ENCODE measurements around the gene CACNA1D. TPM values are rescaled to one million over a fixed set of nuclear protein-coding genes. Genes with fewer than 3 reads are reported as not detected.

CACNA1D gene
- total RNA-seq, 2 experiments from 2014 or later: not detected

- peaks cover 3% of the 10 kb centered on the region for H3K27me3 Mint-ChIP-seq (ENCODE audit: low read depth)
- H3K36me3 Mint-ChIP-seq (ENCODE audit: low read depth): no peaks in the 10 kb centered on the region
- intact Hi-C loops (cut with micrococcal nuclease): loop anchor here (5.0 to 10.0 kb wide), 2 partner anchors 178 to 601 kb away; no protein-coding TSS in a partner anchor
- no peak overlapping the region for H3K4me3 Mint-ChIP-seq
- no peak overlapping the region for H3K27ac Mint-ChIP-seq
- DNase-seq: no peak
- CTCF ChIA-PET: no interaction called here
- H3K9me3 Mint-ChIP-seq: no peaks in the 10 kb centered on the region
- H3K4me1 Mint-ChIP-seq (ENCODE audit: low read depth): no peaks in the 10 kb centered on the region
Measured at GRCh38 chr3:53712817-53713388, 218.5 kb downstream of the CACNA1D start.

- H3K4me1 Mint-ChIP-seq (ENCODE audit: low read depth): no peaks in the 10 kb centered on the region
- CTCF ChIA-PET: interaction anchor here (0.7 kb wide), 1 partner anchor 20 kb away, joined by 3 read pairs; no protein-coding TSS in a partner anchor
- H3K27ac Mint-ChIP-seq: no peak overlapping the region
- no peaks in the 10 kb centered on the region for H3K9me3 Mint-ChIP-seq
- intact Hi-C loops (cut with micrococcal nuclease): loop anchor here (5.0 to 10.0 kb wide), 2 partner anchors 179 to 601 kb away; no protein-coding TSS in a partner anchor
- no peak for DNase-seq
- no peaks in the 10 kb centered on the region for H3K36me3 Mint-ChIP-seq (ENCODE audit: low read depth)
- H3K4me3 Mint-ChIP-seq: no peak overlapping the region
- H3K27me3 Mint-ChIP-seq (ENCODE audit: low read depth): peaks cover 3% of the 10 kb centered on the region
Measured at GRCh38 chr3:53713626-53714025, 219.2 kb downstream of the CACNA1D start.

- Mint-ChIP-seq H3K27ac (no peak overlapping the region), H3K9me3 (no peaks in the 10 kb centered on the region), H3K4me3 (no peak overlapping the region), H3K36me3 (ENCODE audit: low read depth) (no peaks in the 10 kb centered on the region), H3K27me3 (ENCODE audit: low read depth) (no peaks in the 10 kb centered on the region), H3K4me1 (ENCODE audit: low read depth) (no peaks in the 10 kb centered on the region)
- CTCF ChIA-PET: no interaction called here
- no peak for DNase-seq
- intact Hi-C loops (cut with micrococcal nuclease): loop anchor here (10.0 kb wide), 1 partner anchor 181 kb away; no protein-coding TSS in a partner anchor
Measured at GRCh38 chr3:53715815-53716483, 221.5 kb downstream of the CACNA1D start.

- no peak overlapping the region for H3K4me3 Mint-ChIP-seq
- H3K27ac Mint-ChIP-seq: no peak overlapping the region
- intact Hi-C loops (cut with micrococcal nuclease): loop anchor here (10.0 kb wide), 1 partner anchor 182 kb away; no protein-coding TSS in a partner anchor
- no peaks in the 10 kb centered on the region for H3K4me1 Mint-ChIP-seq (ENCODE audit: low read depth)
- no peaks in the 10 kb centered on the region for H3K27me3 Mint-ChIP-seq (ENCODE audit: low read depth)
- no peak for DNase-seq
- no peaks in the 10 kb centered on the region for H3K36me3 Mint-ChIP-seq (ENCODE audit: low read depth)
- CTCF ChIA-PET: no interaction called here
- H3K9me3 Mint-ChIP-seq: no peaks in the 10 kb centered on the region
Measured at GRCh38 chr3:53716998-53717397, 222.6 kb downstream of the CACNA1D start.

GRCh38 chr3:53718462-53718861 is 224.1 kb downstream of the CACNA1D start:
- CTCF ChIA-PET: no interaction called here
- Mint-ChIP-seq H3K27me3 (ENCODE audit: low read depth) (peaks cover 5% of the 10 kb centered on the region), H3K4me1 (ENCODE audit: low read depth) (no peaks in the 10 kb centered on the region), H3K36me3 (ENCODE audit: low read depth) (no peaks in the 10 kb centered on the region), H3K9me3 (no peaks in the 10 kb centered on the region), H3K27ac (no peak overlapping the region), H3K4me3 (no peak overlapping the region)
- intact Hi-C loops (cut with micrococcal nuclease): loop anchor here (10.0 kb wide), 1 partner anchor 184 kb away; no protein-coding TSS in a partner anchor
- no peak for DNase-seq

- intact Hi-C loops (cut with micrococcal nuclease): loop anchor here (10.0 kb wide), 1 partner anchor 185 kb away; no protein-coding TSS in a partner anchor
Measured at GRCh38 chr3:53719796-53720195, 225.4 kb downstream of the CACNA1D start.

GRCh38 chr3:53721187-53722119 is 227.0 kb downstream of the CACNA1D start:
- H3K27ac Mint-ChIP-seq: no peak overlapping the region
- peaks cover 18% of the 10 kb centered on the region for H3K27me3 Mint-ChIP-seq (ENCODE audit: low read depth)
- no peak overlapping the region for H3K4me3 Mint-ChIP-seq
- intact Hi-C loops (cut with micrococcal nuclease): no loop called here
- no peaks in the 10 kb centered on the region for H3K9me3 Mint-ChIP-seq
- no peaks in the 10 kb centered on the region for H3K4me1 Mint-ChIP-seq (ENCODE audit: low read depth)
- DNase-seq: no peak
- CTCF ChIA-PET: no interaction called here
- no peaks in the 10 kb centered on the region for H3K36me3 Mint-ChIP-seq (ENCODE audit: low read depth)

More at GRCh38 chr3:53719796-53720195, 225.4 kb downstream of the CACNA1D start:
- DNase-seq: no peak
- Mint-ChIP-seq H3K36me3 (ENCODE audit: low read depth) (no peaks in the 10 kb centered on the region), H3K4me3 (no peak overlapping the region), H3K27ac (no peak overlapping the region), H3K4me1 (ENCODE audit: low read depth) (no peaks in the 10 kb centered on the region), H3K27me3 (ENCODE audit: low read depth) (peaks cover 11% of the 10 kb centered on the region), H3K9me3 (no peaks in the 10 kb centered on the region)
- CTCF ChIA-PET: no interaction called here

- H3K27ac Mint-ChIP-seq: no peak overlapping the region
- no peaks in the 10 kb centered on the region for H3K4me1 Mint-ChIP-seq (ENCODE audit: low read depth)
- intact Hi-C loops (cut with micrococcal nuclease): no loop called here
- H3K36me3 Mint-ChIP-seq (ENCODE audit: low read depth): no peaks in the 10 kb centered on the region
- no peak for DNase-seq
- peaks cover 18% of the 10 kb centered on the region for H3K27me3 Mint-ChIP-seq (ENCODE audit: low read depth)
- CTCF ChIA-PET: no interaction called here
- H3K9me3 Mint-ChIP-seq: no peaks in the 10 kb centered on the region
- no peak overlapping the region for H3K4me3 Mint-ChIP-seq
Measured at GRCh38 chr3:53724566-53724965, 230.2 kb downstream of the CACNA1D start.

GRCh38 chr3:53725387-53725995 is 231.1 kb downstream of the CACNA1D start:
- no peak overlapping the region for H3K4me3 Mint-ChIP-seq
- H3K27me3 Mint-ChIP-seq (ENCODE audit: low read depth): peaks cover 18% of the 10 kb centered on the region
- H3K4me1 Mint-ChIP-seq (ENCODE audit: low read depth): no peaks in the 10 kb centered on the region
- H3K27ac Mint-ChIP-seq: no peak overlapping the region
- no peaks in the 10 kb centered on the region for H3K9me3 Mint-ChIP-seq
- CTCF ChIA-PET: no interaction called here
- H3K36me3 Mint-ChIP-seq (ENCODE audit: low read depth): no peaks in the 10 kb centered on the region
- DNase-seq: no peak
- intact Hi-C loops (cut with micrococcal nuclease): no loop called here

- Mint-ChIP-seq H3K9me3 (no peaks in the 10 kb centered on the region), H3K36me3 (ENCODE audit: low read depth) (no peaks in the 10 kb centered on the region), H3K27ac (no peak overlapping the region), H3K4me1 (ENCODE audit: low read depth) (no peaks in the 10 kb centered on the region), H3K4me3 (no peak overlapping the region), H3K27me3 (ENCODE audit: low read depth) (peaks cover 18% of the 10 kb centered on the region)
- CTCF ChIA-PET: interaction anchor here (1.2 kb wide), 1 partner anchor 15 kb away, joined by 3 read pairs; no protein-coding TSS in a partner anchor
- no peak for DNase-seq
- intact Hi-C loops (cut with micrococcal nuclease): no loop called here
Measured at GRCh38 chr3:53726643-53727042, 232.2 kb downstream of the CACNA1D start.

- H3K4me1 Mint-ChIP-seq (ENCODE audit: low read depth): no peaks in the 10 kb centered on the region
- H3K9me3 Mint-ChIP-seq: no peaks in the 10 kb centered on the region
- no peak overlapping the region for H3K4me3 Mint-ChIP-seq
- intact Hi-C loops (cut with micrococcal nuclease): no loop called here
- H3K36me3 Mint-ChIP-seq (ENCODE audit: low read depth): no peaks in the 10 kb centered on the region
- H3K27me3 Mint-ChIP-seq (ENCODE audit: low read depth): peaks cover 15% of the 10 kb centered on the region
- no peak for DNase-seq
- CTCF ChIA-PET: no interaction called here
- H3K27ac Mint-ChIP-seq: no peak overlapping the region
Measured at GRCh38 chr3:53728606-53729005, 234.2 kb downstream of the CACNA1D start.

- intact Hi-C loops (cut with micrococcal nuclease): no loop called here
- no peaks in the 10 kb centered on the region for H3K36me3 Mint-ChIP-seq (ENCODE audit: low read depth)
- H3K9me3 Mint-ChIP-seq: no peaks in the 10 kb centered on the region
- H3K27ac Mint-ChIP-seq: no peak overlapping the region
- H3K4me3 Mint-ChIP-seq: no peak overlapping the region
- no peaks in the 10 kb centered on the region for H3K4me1 Mint-ChIP-seq (ENCODE audit: low read depth)
- DNase-seq: no peak
- peaks cover 11% of the 10 kb centered on the region for H3K27me3 Mint-ChIP-seq (ENCODE audit: low read depth)
- CTCF ChIA-PET: no interaction called here
Measured at GRCh38 chr3:53729159-53729558, 234.7 kb downstream of the CACNA1D start.
